ENCODE results near the gene COMMD10. TPM values are rescaled to one million over a fixed set of nuclear protein-coding genes. Genes with fewer than 3 reads are reported as not detected.

Gene COMMD10
- total and polyA plus RNA-seq, 2 donors (not counting 1 experiment from before 2014, with no cell fraction given) = 19.8 to 48.7 TPM

DNA sequence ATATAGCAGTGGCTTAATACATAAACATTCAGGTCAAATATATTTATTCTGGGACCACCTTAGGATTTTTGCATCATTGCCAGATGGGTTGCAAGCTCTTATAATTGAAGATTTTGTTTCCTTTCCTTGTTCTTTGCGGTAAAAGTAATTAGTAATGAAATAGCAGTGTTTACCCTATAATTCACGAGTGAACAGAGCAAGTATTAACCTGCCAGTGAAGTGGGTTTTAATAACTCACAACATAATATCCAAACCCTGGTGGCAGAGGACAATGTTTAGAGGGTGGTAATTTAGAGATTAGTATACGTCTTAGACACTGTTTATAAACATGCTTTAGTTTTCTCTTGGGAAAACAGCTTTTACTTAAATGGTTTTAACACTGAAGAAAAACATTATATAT, 40.8 kb upstream of the COMMD10 start:
- Mint-ChIP-seq H3K9me3 (ENCODE audit: insufficient read depth) (no peaks in the 10 kb centered on the region), H3K27ac (no peak overlapping the region), H3K4me1 (peaks cover 9% of the 10 kb centered on the region), H3K4me3 (no peak overlapping the region), H3K27me3 (no peaks in the 10 kb centered on the region)
- CTCF ChIA-PET = interaction anchor here (1.5 kb wide), 1 partner anchor 24 kb away, joined by 3 read pairs; no protein-coding TSS in a partner anchor
- no peak overlapping the region for H3K4me3 ChIP-seq (ENCODE audit: control extremely low read depth in 1 of 5, extremely low read depth in 1 of 5, insufficient read depth in 1 of 5, low read depth in 2 of 5, low read length in 4 of 5)
- no peak overlapping the region for H2AFZ ChIP-seq (ENCODE audit: insufficient read depth, low read depth, low read length, poor library complexity, severe bottlenecking)
- H3K9ac ChIP-seq (ENCODE audit: low read length) = no peak overlapping the region
- H3K9me3 ChIP-seq (ENCODE audit: control extremely low read depth in 1 of 3, control insufficient read depth in 2 of 3, insufficient read depth in 1 of 3, low read length in 2 of 3) = no peaks in the 10 kb centered on the region
- intact Hi-C loops (cut with micrococcal nuclease) = no loop called here
- no CpG with 5 or more reads among the region's 3 CpGs for WGBS (ENCODE audit: insufficient coverage)
- POLR2A ChIA-PET = no interaction called here
- peaks cover 4 to 6% of the 10 kb centered on the region in 2 donors for H3K4me1 ChIP-seq (ENCODE audit: control insufficient read depth in 2 of 2, insufficient read depth in 2 of 2, low read length in 2 of 2)
- H3K4me2 ChIP-seq (replicated peaks; ENCODE audit: low read depth, low read length, poor library complexity, severe bottlenecking) = no peak overlapping the region
- no peak for DNase-seq
- no peaks in the 10 kb centered on the region for H3K27me3 ChIP-seq (replicated peaks in 1 of 4; ENCODE audit: control extremely low read depth in 1 of 4, control insufficient read depth in 3 of 4, insufficient read depth in 4 of 4, low read length in 3 of 4)
- no peak for ATAC-seq (ENCODE audit: low read depth)
- H3K36me3 ChIP-seq (replicated peaks in 1 of 2; ENCODE audit: control extremely low read depth in 1 of 2, control insufficient read depth in 1 of 2, extremely low read depth in 1 of 2, insufficient read depth in 2 of 2, low read length in 1 of 2) = no peaks in the 10 kb centered on the region
- no peaks in the 10 kb centered on the region for H4K20me1 ChIP-seq (ENCODE audit: control insufficient read depth, insufficient read depth, low read length, poor library complexity, severe bottlenecking)
- no peaks in the 10 kb centered on the region for H3K79me2 ChIP-seq (ENCODE audit: control insufficient read depth, insufficient read depth, low read length)
- TF ChIP-seq EZH2 (IDR thresholded peaks at IDR 0.05; ENCODE audit: borderline replicate concordance, insufficient read depth, low read depth, low read length, poor library complexity, severe bottlenecking) = no peak
- TF ChIP-seq, protein P1, sequence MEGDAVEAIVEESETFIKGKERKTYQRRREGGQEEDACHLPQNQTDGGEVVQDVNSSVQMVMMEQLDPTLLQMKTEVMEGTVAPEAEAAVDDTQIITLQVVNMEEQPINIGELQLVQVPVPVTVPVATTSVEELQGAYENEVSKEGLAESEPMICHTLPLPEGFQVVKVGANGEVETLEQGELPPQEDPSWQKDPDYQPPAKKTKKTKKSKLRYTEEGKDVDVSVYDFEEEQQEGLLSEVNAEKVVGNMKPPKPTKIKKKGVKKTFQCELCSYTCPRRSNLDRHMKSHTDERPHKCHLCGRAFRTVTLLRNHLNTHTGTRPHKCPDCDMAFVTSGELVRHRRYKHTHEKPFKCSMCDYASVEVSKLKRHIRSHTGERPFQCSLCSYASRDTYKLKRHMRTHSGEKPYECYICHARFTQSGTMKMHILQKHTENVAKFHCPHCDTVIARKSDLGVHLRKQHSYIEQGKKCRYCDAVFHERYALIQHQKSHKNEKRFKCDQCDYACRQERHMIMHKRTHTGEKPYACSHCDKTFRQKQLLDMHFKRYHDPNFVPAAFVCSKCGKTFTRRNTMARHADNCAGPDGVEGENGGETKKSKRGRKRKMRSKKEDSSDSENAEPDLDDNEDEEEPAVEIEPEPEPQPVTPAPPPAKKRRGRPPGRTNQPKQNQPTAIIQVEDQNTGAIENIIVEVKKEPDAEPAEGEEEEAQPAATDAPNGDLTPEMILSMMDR (IDR thresholded peaks at IDR 0.05) = no peak
- no peak overlapping the region for H3K27ac ChIP-seq (ENCODE audit: low read length in 2 of 2)

DNA sequence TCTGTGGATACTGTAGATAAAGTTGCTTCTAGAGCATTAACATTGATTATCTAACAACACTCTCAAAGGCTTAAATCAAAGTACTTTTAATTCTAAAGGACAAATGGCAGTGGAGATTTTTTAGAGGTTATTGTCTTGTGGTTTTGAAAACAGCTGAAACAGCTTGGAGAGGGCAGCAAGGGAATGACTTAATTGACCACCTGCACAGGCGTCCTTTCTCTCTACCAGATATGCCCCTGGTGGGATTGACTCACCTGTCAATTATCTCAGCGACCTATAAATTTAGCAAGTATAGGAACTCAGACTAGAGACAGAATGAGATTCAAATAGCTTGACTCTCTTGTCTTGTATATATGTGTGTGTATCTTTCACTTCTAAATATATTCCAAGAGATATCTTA, 39.0 kb upstream of the COMMD10 start:
- no peak overlapping the region for H3K9ac ChIP-seq (ENCODE audit: low read length)
- H3K36me3 ChIP-seq (replicated peaks in 1 of 2; ENCODE audit: control extremely low read depth in 1 of 2, control insufficient read depth in 1 of 2, extremely low read depth in 1 of 2, insufficient read depth in 2 of 2, low read length in 1 of 2) = no peaks in the 10 kb centered on the region
- intact Hi-C loops (cut with micrococcal nuclease) = no loop called here
- H3K9me3 Mint-ChIP-seq (ENCODE audit: insufficient read depth) = no peaks in the 10 kb centered on the region
- peaks cover 2% of the 10 kb centered on the region for H3K4me1 Mint-ChIP-seq
- H3K79me2 ChIP-seq (ENCODE audit: control insufficient read depth, insufficient read depth, low read length) = no peaks in the 10 kb centered on the region
- no peaks in the 10 kb centered on the region for H4K20me1 ChIP-seq (ENCODE audit: control insufficient read depth, insufficient read depth, low read length, poor library complexity, severe bottlenecking)
- CTCF ChIA-PET = no interaction called here
- no peaks in the 10 kb centered on the region for H3K27me3 Mint-ChIP-seq
- POLR2A ChIA-PET = no interaction called here
- H3K4me3 ChIP-seq (ENCODE audit: control extremely low read depth in 1 of 5, extremely low read depth in 1 of 5, insufficient read depth in 1 of 5, low read depth in 2 of 5, low read length in 4 of 5) = no peak overlapping the region
- H3K27ac Mint-ChIP-seq = no peak overlapping the region
- no peaks in the 10 kb centered on the region for H3K27me3 ChIP-seq (replicated peaks in 1 of 4; ENCODE audit: control extremely low read depth in 1 of 4, control insufficient read depth in 3 of 4, insufficient read depth in 4 of 4, low read length in 3 of 4)
- H3K9me3 ChIP-seq (ENCODE audit: control extremely low read depth in 1 of 3, control insufficient read depth in 2 of 3, insufficient read depth in 1 of 3, low read length in 2 of 3) = no peaks in the 10 kb centered on the region
- DNase-seq (no peak), ATAC-seq (ENCODE audit: low read depth) (no peak)
- no peak overlapping the region for H3K4me2 ChIP-seq (replicated peaks; ENCODE audit: low read depth, low read length, poor library complexity, severe bottlenecking)
- H3K4me1 ChIP-seq (ENCODE audit: control insufficient read depth in 2 of 2, insufficient read depth in 2 of 2, low read length in 2 of 2) = no peaks in the 10 kb centered on the region
- H2AFZ ChIP-seq (ENCODE audit: insufficient read depth, low read depth, low read length, poor library complexity, severe bottlenecking) = no peak overlapping the region
- H3K27ac ChIP-seq (ENCODE audit: low read length in 2 of 2) = no peak overlapping the region
- no peak overlapping the region for H3K4me3 Mint-ChIP-seq
- WGBS (ENCODE audit: insufficient coverage) = no CpG with 5 or more reads among the region's 2 CpGs
- TF ChIP-seq EZH2 (IDR thresholded peaks at IDR 0.05; ENCODE audit: borderline replicate concordance, insufficient read depth, low read depth, low read length, poor library complexity, severe bottlenecking) = no peak
- TF ChIP-seq, protein P1 (IDR thresholded peaks at IDR 0.05) = no peak
